ENCODE results near the gene HMCN2.

DNA sequence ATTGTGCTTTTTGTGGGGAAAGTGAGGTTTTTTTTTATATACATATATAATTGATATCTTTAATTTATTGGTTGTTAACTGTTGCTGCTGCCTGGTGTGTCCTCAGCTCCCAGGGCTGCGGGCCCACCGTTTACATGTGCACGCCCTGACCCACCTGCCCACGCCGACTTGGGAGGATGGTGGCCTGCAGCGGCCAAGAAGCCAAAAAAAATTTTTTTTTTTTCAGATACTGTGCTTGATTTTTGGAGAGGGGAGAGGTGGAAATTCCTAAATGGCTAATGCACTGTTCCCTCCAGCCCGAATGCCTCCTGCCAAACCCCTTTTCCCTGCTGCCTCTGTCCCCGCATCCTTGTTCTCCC is 32.0 kb upstream of the HMCN2 start:
- TF ChIP-seq ZNF274 (IDR thresholded peaks at IDR 0.05; ENCODE audit: low read depth, low read length) (no peak), YY1 (IDR thresholded peaks at IDR 0.05; ENCODE audit: insufficient read depth, insufficient read length) (no peak), SUZ12 (IDR thresholded peaks at IDR 0.05; ENCODE audit: extremely low read depth, insufficient read depth, insufficient read length) (no peak)
